Breast epithelium (tissue), 4 donors: ENCODE measurements around the gene CFTR. TPM values are rescaled to one million over a fixed set of nuclear protein-coding genes. Genes with fewer than 3 reads are reported as not detected.

Experiments used
- DNase-seq, 2 donors: peaks; one replicate each; pipeline ENCODE4 v3.0.0-alpha.2; 2019; ENCODE audit warnings: low spot score in 2 of 2
- H3K27ac ChIP-seq, 2 donors: fragments of 200-600 bp; sonication (generic) in 1 of 2; one replicate each; pipeline ENCODE4 v1.5.1; 2016 to 2019; ENCODE audit warnings: mild to moderate bottlenecking in 1 of 2
- H3K27me3 ChIP-seq, 2 donors: fragments of 200-600 bp; sonication (generic) in 1 of 2; one replicate each; pipeline versions ENCODE4 v1.5.1 to v1.6.0; 2017 to 2019; ENCODE audit warnings: control low read depth in 1 of 2, mild to moderate bottlenecking in 1 of 2
- H3K36me3 ChIP-seq: fragments of 200-600 bp; one replicate; pipeline ENCODE4 v1.5.1; 2019
- H3K4me1 ChIP-seq, 2 donors: fragments of 200-600 bp; sonication (generic); one replicate each; pipeline ENCODE4 v1.5.1; 2016 to 2019; ENCODE audit warnings: control low read depth in 1 of 2
- H3K4me3 ChIP-seq, 3 donors: fragments of 200-600 bp; sonication (generic); 1 replicate in 2 of 3; 2 replicates in 1 of 3; pipeline ENCODE4 v1.5.1; 2016 to 2019; ENCODE audit warnings: mild to moderate bottlenecking in 3 of 3, moderate library complexity in 2 of 3
- H3K9me3 ChIP-seq, 2 donors: fragments of 200-600 bp; sonication (generic) in 1 of 2; one replicate each; pipeline ENCODE4 v1.5.1; 2016 to 2019; ENCODE audit warnings: control low read depth in 1 of 2
- POLR2A ChIP-seq: fragments of 450-650 bp; IDR thresholded peaks from one replicate; pipeline ENCODE4 v1.6.1; 2016; ENCODE audit warnings: antibody characterized with exemption, mild to moderate bottlenecking, moderate library complexity
- POLR2AphosphoS5 ChIP-seq, 3 donors: sonication (generic); formaldehyde crosslinking; IDR thresholded peaks; one replicate each; pipeline ENCODE4 v1.6.1; 2017; ENCODE audit warnings: antibody characterized with exemption in 3 of 3
- intact Hi-C: fragments of 100-400 bp; cut with DNase I; formaldehyde crosslinking; loops from one replicate; pipeline ENCODE4 v1.15.1; 2023; ENCODE audit warnings: low total_unique reads
- total RNA-seq, 3 donors: library from RNA; depleted of rRNA; stranded (reverse); fragments of >200 nt; gene quantifications; one replicate each; pipeline ENCODE4 v1.1.0, GENCODE V29; 2016
- TF ChIP-seq, protein P1 (sequence below), 3 donors: fragments of 450-650 bp; IDR thresholded peaks; one replicate each; pipeline ENCODE4 v1.5.1; 2016 to 2017; ENCODE audit warnings: antibody characterized with exemption in 3 of 3, mild to moderate bottlenecking in 3 of 3, moderate library complexity in 3 of 3

The CFTR gene
- total RNA-seq, 3 donors from 2014 or later = 1.3 to 16.4 TPM; not detected in 1

DNA sequence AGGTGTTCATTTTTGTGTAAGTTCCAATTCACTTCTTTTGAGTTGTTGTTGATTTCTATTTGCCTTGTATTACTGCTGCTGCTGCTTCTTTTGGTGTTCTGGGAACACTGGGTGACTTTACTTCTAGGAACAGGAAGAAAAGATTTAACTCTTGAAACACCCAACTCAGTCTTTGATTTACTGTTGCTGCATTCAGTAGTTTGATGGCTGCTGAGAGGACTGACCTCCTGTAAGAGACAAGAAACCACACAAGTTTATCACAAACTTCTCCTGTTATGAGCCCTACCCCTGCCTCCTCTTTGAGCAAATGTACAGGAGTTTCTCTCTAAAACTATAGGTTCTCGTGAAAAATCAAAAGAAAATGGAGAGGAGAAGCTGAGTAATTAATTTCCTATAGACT, 231.7 kb downstream of the CFTR start:
- intact Hi-C loops = no loop called here

DNA sequence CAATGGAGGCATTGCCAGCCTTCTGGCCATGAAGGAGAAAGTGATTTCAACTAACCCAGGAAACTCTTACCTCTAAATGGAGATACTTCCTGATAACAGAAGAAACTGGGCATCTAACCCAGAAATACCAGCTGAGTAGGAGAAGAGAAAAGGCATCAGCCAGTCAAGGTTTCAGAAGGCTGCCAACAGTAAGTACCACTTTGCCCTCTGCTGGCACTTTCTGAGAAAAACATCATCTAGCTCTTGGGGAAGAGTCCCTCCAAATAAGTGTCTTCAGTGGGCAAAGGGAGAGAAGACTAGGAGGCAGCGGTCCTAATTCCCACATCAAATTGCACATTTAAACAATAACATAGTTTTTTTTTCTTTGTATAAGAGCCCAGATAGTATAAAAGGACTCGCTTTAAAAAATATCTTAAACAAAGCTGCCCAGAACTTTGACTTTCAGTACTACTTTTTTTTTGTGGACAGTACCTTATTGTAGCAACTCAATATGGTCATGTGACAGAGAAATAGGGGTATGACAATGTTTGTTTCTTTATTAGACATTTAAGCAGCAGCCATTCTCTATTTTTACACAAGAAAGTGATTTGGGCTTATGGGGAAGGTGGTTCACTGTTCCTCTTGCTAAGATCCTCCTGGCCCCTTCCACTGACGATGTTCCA, 236.1 kb downstream of the CFTR start:
- no peak overlapping the region for H3K4me3 ChIP-seq
- H3K36me3 ChIP-seq = no peaks in the 10 kb centered on the region
- no peak for TF ChIP-seq POLR2AphosphoS5 (IDR thresholded peaks at IDR 0.05)
- TF ChIP-seq, protein P1, sequence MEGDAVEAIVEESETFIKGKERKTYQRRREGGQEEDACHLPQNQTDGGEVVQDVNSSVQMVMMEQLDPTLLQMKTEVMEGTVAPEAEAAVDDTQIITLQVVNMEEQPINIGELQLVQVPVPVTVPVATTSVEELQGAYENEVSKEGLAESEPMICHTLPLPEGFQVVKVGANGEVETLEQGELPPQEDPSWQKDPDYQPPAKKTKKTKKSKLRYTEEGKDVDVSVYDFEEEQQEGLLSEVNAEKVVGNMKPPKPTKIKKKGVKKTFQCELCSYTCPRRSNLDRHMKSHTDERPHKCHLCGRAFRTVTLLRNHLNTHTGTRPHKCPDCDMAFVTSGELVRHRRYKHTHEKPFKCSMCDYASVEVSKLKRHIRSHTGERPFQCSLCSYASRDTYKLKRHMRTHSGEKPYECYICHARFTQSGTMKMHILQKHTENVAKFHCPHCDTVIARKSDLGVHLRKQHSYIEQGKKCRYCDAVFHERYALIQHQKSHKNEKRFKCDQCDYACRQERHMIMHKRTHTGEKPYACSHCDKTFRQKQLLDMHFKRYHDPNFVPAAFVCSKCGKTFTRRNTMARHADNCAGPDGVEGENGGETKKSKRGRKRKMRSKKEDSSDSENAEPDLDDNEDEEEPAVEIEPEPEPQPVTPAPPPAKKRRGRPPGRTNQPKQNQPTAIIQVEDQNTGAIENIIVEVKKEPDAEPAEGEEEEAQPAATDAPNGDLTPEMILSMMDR (IDR thresholded peaks at IDR 0.05) = peak in 2 of 3 donors; percentile 30 to 49
- H3K27me3 ChIP-seq = no peaks in the 10 kb centered on the region
- intact Hi-C loops = no loop called here
- no peaks in the 10 kb centered on the region for H3K9me3 ChIP-seq
- no peak overlapping the region for H3K27ac ChIP-seq
- no peak for DNase-seq
- no peaks in the 10 kb centered on the region for H3K4me1 ChIP-seq

More for the DNA sequence above, 231.7 kb downstream of the CFTR start:
- TF ChIP-seq POLR2A (no peak), POLR2AphosphoS5 (IDR thresholded peaks at IDR 0.05) (no peak)
- Histone ChIP-seq H3K4me3 (no peak overlapping the region), H3K4me1 (no peaks in the 10 kb centered on the region), H3K9me3 (no peaks in the 10 kb centered on the region), H3K36me3 (no peaks in the 10 kb centered on the region), H3K27ac (no peak overlapping the region), H3K27me3 (no peaks in the 10 kb centered on the region)
- no peak for DNase-seq

DNA sequence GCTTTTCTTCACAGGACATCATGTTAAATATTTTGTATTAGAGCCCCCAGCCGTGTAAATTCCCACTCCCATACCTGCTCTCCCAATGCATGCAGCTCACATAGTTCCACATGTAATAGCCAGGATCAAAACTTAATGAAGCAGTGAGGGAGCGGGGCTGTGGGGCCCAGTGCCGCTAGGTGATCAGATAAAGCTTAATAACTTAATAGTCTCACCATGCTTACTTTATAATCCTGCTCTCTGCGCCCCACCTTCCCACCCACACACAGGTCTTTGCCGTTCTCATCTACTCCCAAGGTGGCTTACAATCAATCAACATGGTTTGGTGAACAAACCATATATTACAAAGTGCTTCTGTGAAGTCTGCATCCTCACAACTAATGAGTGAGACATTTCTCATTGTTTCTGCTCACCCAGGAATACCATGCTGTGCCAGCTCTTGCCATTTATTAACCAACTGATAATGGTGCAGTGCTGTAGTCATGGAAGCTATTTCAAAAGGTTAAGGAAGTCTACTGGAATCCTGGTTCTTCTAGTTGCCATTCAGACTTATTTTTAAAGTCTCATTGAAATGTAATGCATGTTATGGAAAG, 237.0 kb downstream of the CFTR start:
- Histone ChIP-seq H3K27me3 (no peaks in the 10 kb centered on the region), H3K36me3 (no peaks in the 10 kb centered on the region), H3K9me3 (no peaks in the 10 kb centered on the region), H3K4me3 (no peak overlapping the region), H3K4me1 (no peaks in the 10 kb centered on the region), H3K27ac (no peak overlapping the region)
- DNase-seq = no peak
- intact Hi-C loops = no loop called here
- TF ChIP-seq, protein P1 (IDR thresholded peaks at IDR 0.05) = no peak
- no peak for TF ChIP-seq POLR2AphosphoS5 (IDR thresholded peaks at IDR 0.05)
- TF ChIP-seq POLR2A = no peak

DNA sequence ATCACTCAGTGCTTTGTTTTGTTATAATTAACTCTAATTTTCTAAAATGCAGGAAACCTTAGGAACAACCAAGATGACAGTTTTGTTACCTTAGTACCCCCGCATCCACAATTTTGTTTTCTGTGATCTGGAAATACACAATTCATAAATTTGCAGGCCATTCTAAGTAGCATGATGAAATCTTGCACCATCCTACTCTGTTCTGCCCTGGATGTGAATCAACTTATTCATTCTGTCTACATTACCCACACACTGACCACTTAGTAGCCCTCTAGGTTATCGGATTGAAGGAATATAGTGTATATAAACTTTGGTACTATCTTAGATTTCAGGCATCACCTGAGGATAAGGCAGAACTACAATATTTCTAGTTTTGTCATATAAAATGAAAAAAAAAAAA, 237.5 kb downstream of the CFTR start:
- no peak overlapping the region for H3K27ac ChIP-seq
- TF ChIP-seq POLR2A (no peak), POLR2AphosphoS5 (IDR thresholded peaks at IDR 0.05) (no peak)
- TF ChIP-seq, protein P1 (IDR thresholded peaks at IDR 0.05) = no peak
- intact Hi-C loops = no loop called here

More for the DNA sequence above, 237.5 kb downstream of the CFTR start:
- Histone ChIP-seq H3K27me3 (no peaks in the 10 kb centered on the region), H3K4me1 (no peaks in the 10 kb centered on the region), H3K36me3 (no peaks in the 10 kb centered on the region), H3K9me3 (no peaks in the 10 kb centered on the region), H3K4me3 (no peak overlapping the region)
- no peak for DNase-seq

Other genes starting within 250 kb of the CFTR start
- 1 to 10 TPM; 1.5 to 2.4 (median 2.0) TPM for gene WNT2, start 157.0 kb upstream of the CFTR start, total RNA-seq
- not detected for gene ASZ1, start 52.5 kb upstream of the CFTR start, total RNA-seq